CD4-positive, alpha-beta T cell treated with Interleukin-17A for 4 hours (primary cell): ENCODE measurements around the gene MIAT.
"Not testable (repeated sequence)": the region's sequence is repeated elsewhere in the genome, so short reads cannot be mapped to it uniquely, and the experiment has no call there.

ENCODE experiments used
- DNase-seq: peaks from one replicate; pipeline ENCODE4 v3.0.0-alpha.2; 2020; ENCODE audit warnings: mixed read lengths

Gene MIAT

GRCh38 chr22:26656891-26657851, at the start of gene MIAT:
Gene MIAT, plus strand, starts transcription at chr22:26657588.
- DNase-seq: peak; percentile 78

DNA sequence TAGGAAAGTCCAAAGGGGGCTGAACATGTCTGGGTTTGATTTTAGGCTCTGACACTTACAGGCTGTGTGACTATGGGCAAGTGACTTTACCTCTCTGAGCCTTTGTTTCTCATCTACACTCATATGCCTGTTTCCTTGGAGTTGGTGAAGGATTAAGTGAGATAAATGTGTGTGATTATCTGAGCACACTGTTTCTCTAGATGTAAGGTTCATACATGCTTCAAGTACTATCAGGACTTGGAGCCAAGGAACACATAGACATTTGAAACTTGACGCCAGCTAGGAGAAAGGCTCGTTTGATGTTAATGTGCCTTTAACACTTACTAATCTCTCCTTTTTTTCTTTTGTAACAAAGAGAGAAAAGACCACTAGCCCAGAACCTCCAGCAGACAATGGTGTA, 49.3 kb upstream of the MIAT start:
- no peak for DNase-seq

- DNase-seq: no peak
These were observed 48.1 kb upstream of the MIAT start for GRCh38 chr22:26609287-26609686.

- DNase-seq: peak; percentile 32
These were observed 47.1 kb upstream of the MIAT start for GRCh38 chr22:26610072-26610958.

DNA sequence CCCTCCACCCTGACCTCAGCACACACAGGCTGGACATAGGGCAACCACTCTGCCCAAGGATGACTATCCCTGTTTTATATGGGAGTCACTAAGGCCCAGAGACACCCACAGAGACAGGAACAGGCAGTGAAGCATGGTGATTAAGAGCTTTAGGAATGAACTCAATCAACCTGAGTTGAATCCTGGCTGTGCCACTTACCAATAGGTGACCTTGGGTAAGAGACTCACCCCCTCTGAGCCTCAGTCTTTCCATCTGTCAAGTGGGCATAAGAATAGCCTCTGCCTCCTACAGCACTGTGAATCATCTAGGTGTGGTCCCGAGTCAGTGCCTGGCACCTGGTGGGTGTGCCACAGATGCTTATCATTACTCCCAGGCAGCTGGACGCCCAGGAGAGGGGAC, 46.4 kb upstream of the MIAT start:
- DNase-seq: no peak

GRCh38 chr22:26612652-26613051, 44.7 kb upstream of the MIAT start:
- no peak for DNase-seq

DNA sequence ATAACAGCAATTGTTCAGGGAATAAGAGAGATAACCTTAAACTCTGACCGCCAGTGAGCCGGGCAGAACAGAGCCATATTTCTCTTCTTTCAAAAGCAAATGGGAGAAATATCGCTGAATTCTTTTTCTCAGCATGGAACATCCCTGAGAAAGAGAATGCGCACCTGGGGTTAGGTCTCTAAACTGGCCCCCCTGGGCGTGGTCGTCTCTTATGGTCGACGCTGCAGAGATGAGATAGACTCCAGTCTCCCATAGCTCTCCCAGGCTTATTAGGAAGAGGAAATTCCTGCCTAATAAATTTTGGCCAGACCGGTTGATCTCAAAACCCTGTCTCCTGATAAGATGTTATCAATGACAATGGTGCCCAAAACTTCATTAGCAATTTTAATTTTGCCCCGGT, 43.6 kb upstream of the MIAT start:
- DNase-seq: not testable (repeated sequence)

GRCh38 chr22:26614322-26614721, 43.1 kb upstream of the MIAT start:
- no peak for DNase-seq

DNA sequence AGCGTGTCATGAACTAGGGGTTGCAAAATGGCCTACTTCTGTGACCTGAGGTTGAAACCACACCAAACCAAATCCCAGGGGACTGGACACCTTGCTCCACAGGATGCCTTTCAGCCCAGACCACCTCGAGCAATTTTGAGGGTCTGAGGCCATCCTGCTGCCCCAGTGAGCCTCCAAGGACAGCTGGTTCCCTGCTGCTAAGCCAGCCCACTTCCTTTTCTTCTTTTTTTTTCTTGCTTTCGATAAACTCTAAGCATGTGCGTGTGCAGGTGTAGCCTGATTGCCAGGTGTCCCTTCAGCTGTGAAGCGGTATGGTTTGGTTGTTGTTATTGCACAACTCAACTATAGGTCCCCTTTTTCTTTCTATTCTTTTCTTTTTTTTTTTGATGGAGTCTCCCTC, 42.2 kb upstream of the MIAT start:
- no peak for DNase-seq

DNA sequence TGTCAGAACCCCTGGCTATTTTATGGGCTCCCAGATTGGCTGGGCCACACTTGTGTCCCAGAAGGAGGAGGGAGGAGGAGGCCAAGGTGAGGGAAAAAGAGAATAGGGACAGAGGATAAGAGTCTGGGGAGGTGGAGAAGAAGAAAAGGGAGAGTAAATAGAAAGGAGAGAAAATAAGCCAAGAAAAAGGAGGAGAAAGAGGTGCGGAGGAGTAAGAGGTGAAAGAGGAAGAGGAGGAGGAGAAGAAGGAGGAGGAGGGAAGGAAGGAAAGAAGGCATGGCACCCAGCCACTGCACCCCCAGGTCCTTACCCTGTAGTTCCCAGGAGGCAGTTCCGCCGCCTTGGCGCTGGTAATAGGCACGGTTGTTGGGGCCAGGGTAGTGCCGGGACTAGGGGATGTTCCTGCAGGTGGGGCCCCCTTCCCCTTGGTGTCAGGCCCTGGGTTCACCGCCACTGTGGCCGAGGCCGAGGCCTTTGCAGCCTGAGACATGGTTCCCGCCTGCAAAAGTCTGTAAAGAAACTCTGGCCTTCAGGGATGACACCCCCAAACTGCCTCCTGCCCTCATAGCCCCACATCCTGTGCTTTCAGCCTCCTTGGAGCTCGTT, 41.5 kb upstream of the MIAT start:
- no peak for DNase-seq

DNA sequence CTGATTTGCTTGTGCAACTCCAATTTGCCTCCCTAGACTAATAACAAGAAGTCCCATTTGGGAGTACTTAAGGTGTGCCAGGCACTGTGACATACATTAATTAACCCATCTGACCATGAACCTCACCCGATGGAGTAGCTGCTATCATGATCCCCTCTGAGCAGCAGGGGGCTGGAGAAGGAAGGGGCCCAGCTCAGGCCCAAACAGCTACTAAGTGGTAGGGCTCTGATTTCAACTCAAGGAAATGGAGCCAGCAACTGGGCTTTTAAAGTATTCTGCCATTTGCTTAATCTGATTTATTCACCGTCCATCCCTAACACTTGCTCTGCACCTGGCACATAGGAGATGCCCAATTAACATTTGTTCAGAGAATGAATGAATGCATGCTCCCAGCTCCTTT, 40.7 kb upstream of the MIAT start:
- DNase-seq: no peak

GRCh38 chr22:26617271-26618199, 39.9 kb upstream of the MIAT start, which contains the start of gene CRYBB1:
Gene CRYBB1, minus strand, starts transcription at chr22:26618027. Its CDS starts 1,708 bp downstream, at chr22:26616319.
- DNase-seq: no peak

- no peak for DNase-seq
These were observed 38.9 kb upstream of the MIAT start for GRCh38 chr22:26618455-26618854.

DNA sequence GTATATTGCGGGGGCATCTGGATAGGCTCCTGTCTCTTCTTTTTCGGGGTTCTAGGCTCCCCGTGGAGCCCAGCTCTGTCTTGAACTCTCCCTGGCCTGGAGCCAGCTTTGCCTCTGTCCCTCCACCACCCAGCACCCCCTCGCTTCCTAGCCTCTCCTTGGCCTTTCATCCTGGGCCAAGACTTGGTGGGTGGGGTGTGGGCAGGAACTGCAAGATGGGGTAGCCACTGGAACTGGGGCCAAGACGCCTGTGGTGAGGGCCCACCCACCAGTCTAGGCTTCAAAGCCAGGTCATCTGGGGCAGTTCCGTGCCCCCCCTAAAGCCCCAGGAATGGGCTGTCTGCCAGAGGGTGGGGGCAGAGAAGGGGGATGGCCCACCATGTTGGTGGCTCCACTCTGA, 37.9 kb upstream of the MIAT start:
- DNase-seq: no peak

GRCh38 chr22:26620197-26620596, 37.2 kb upstream of the MIAT start:
- no peak for DNase-seq

GRCh38 chr22:26621663-26622062, 35.7 kb upstream of the MIAT start, which contains the start of gene CRYBA4:
Gene CRYBA4, plus strand, starts transcription at chr22:26621963. Its CDS starts 634 bp downstream, at chr22:26622597.
- no peak for DNase-seq

- no peak for DNase-seq
These were observed 33.4 kb upstream of the MIAT start for GRCh38 chr22:26623984-26624383.

GRCh38 chr22:26624803-26625202, 32.6 kb upstream of the MIAT start:
- DNase-seq: no peak

DNA sequence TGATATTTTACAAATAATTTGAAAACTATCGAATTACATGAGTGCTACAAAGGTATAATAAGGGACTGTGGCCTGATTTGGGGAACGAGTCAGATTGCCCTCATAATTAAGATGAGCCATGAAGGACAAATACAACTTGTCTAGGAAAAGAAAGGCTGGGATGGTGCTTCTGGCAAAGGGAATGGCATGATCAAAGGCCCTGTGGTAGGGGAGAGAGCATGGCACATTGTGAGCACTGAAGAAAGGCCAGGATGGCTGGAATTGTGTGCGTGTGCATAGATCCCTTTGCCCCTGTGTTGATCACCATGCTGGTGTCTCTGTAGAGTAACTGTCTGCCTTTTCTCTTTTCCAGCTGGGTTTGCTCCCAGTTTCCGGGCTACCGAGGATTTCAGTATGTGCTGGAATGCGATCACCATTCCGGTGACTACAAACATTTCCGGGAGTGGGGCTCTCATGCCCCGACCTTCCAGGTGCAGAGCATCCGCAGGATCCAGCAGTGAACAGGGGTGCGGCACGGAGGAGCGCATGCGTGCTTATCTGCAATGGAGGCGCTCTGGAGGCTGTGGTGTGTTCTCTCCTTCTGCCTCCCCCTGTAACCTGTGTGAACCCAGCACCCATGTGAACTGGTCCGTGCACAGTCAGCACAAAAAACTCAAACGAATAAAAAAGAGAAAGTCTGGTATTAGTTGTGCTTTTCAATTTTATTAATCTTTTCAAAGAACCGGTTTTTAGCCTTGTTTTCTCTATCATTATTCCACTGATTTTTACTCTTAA, 27.2 kb upstream of the MIAT start:
- no peak for DNase-seq

GRCh38 chr22:26631282-26631681, 26.1 kb upstream of the MIAT start:
- DNase-seq: no peak
